ENCODE results near the gene PBXIP1. TPM values are rescaled to one million over a fixed set of nuclear protein-coding genes. Genes with fewer than 3 reads are reported as not detected.

Gene PBXIP1
- total RNA-seq, 1 experiment from 2014 or later, result 26.5 TPM

GRCh38 chr1:154958681-154959425 lies 3.0 kb upstream of the PBXIP1 start:
- ATAC-seq, result no peak
- H3K4me3 Mint-ChIP-seq, result no peak overlapping the region
- CTCF ChIA-PET, result interaction anchor here (1.2 kb wide), 1 partner anchor 59 kb away, joined by 3 read pairs; no protein-coding TSS in a partner anchor
- POLR2A ChIA-PET, result interaction anchor here (0.5 to 4.6 kb wide), 2 partner anchors 13 to 404 kb away, joined by 3 to 66 read pairs; partner anchors contain the start of genes CKS1B and SHC1
- H3K4me1 Mint-ChIP-seq, result peaks cover 59% of the 10 kb centered on the region
- no peak overlapping the region for H3K27ac Mint-ChIP-seq
- no peaks in the 10 kb centered on the region for H3K9me3 Mint-ChIP-seq
- no peak for DNase-seq (ENCODE audit: low spot score)
- no peak for TF ChIP-seq MAX (CRISPR knock-in tag; IDR thresholded peaks at IDR 0.05)
- no peak for TF ChIP-seq EMX1 (CRISPR knock-in tag; IDR thresholded peaks at IDR 0.05)
- no peak for TF ChIP-seq E2F1 (CRISPR knock-in tag; IDR thresholded peaks at IDR 0.05)
- TF ChIP-seq SMAD4 (CRISPR knock-in tag; IDR thresholded peaks at IDR 0.05), result no peak
- TF ChIP-seq OVOL2 (CRISPR knock-in tag; IDR thresholded peaks at IDR 0.05; ENCODE audit: borderline replicate concordance), result no peak
- TF ChIP-seq TP53 (CRISPR knock-in tag; IDR thresholded peaks at IDR 0.05), result no peak
- no peak for TF ChIP-seq ZNF396 (CRISPR knock-in tag; IDR thresholded peaks at IDR 0.05; ENCODE audit: borderline replicate concordance)
- no peak for TF ChIP-seq ZMAT4 (CRISPR knock-in tag; IDR thresholded peaks at IDR 0.05)
- TF ChIP-seq ATF2 (CRISPR knock-in tag; IDR thresholded peaks at IDR 0.05; ENCODE audit: borderline replicate concordance, low read depth), result no peak
- TF ChIP-seq ZNF317 (CRISPR knock-in tag; IDR thresholded peaks at IDR 0.05; ENCODE audit: borderline replicate concordance, low read depth), result no peak
- TF ChIP-seq SP1 (CRISPR knock-in tag; conservative IDR thresholded peaks at IDR 0.05), result no peak
- H3K27me3 Mint-ChIP-seq (ENCODE audit: low read depth), result no peaks in the 10 kb centered on the region
- H3K36me3 Mint-ChIP-seq, result peaks cover 21% of the 10 kb centered on the region

GRCh38 chr1:154958036-154958435 lies 2.1 kb upstream of the PBXIP1 start:
- H3K4me3 Mint-ChIP-seq, result no peak overlapping the region
- peaks cover 15% of the 10 kb centered on the region for H3K36me3 Mint-ChIP-seq
- DNase-seq (ENCODE audit: low spot score) (no peak), ATAC-seq (no peak)
- H3K27ac Mint-ChIP-seq, result no peak overlapping the region
- no peaks in the 10 kb centered on the region for H3K9me3 Mint-ChIP-seq
- H3K27me3 Mint-ChIP-seq (ENCODE audit: low read depth), result no peaks in the 10 kb centered on the region
- H3K4me1 Mint-ChIP-seq, result peaks cover 60% of the 10 kb centered on the region
- CTCF ChIA-PET, result interaction anchor here (1.2 kb wide), 1 partner anchor 60 kb away, joined by 3 read pairs; no protein-coding TSS in a partner anchor
- POLR2A ChIA-PET, result interaction anchor here (4.6 kb wide), 1 partner anchor 14 kb away, joined by 66 read pairs; the partner anchor contains the start of genes CKS1B and SHC1
- TF ChIP-seq GTF2I (CRISPR knock-in tag; conservative IDR thresholded peaks at IDR 0.05) (no peak), ZNF671 (CRISPR knock-in tag; IDR thresholded peaks at IDR 0.05) (no peak), ZNF317 (CRISPR knock-in tag; IDR thresholded peaks at IDR 0.05; ENCODE audit: borderline replicate concordance, low read depth) (no peak), FOXP1 (CRISPR knock-in tag; IDR thresholded peaks at IDR 0.05; ENCODE audit: borderline replicate concordance) (no peak), CREB1 (CRISPR knock-in tag; IDR thresholded peaks at IDR 0.05) (no peak), E2F5 (CRISPR knock-in tag; IDR thresholded peaks at IDR 0.05) (no peak), CDX4 (CRISPR knock-in tag; IDR thresholded peaks at IDR 0.05; ENCODE audit: borderline replicate concordance) (no peak), CREM (CRISPR knock-in tag; IDR thresholded peaks at IDR 0.05) (no peak), ZNF396 (CRISPR knock-in tag; IDR thresholded peaks at IDR 0.05; ENCODE audit: borderline replicate concordance) (no peak), ZMAT4 (CRISPR knock-in tag; IDR thresholded peaks at IDR 0.05) (no peak), CBFB (CRISPR knock-in tag; IDR thresholded peaks at IDR 0.05; ENCODE audit: low read depth) (no peak), NFE2L1 (CRISPR knock-in tag; IDR thresholded peaks at IDR 0.05) (no peak), E2F1 (CRISPR knock-in tag; IDR thresholded peaks at IDR 0.05) (no peak), NR3C1 (CRISPR knock-in tag; conservative IDR thresholded peaks at IDR 0.05; ENCODE audit: low read depth) (no peak), ATF2 (CRISPR knock-in tag; IDR thresholded peaks at IDR 0.05; ENCODE audit: borderline replicate concordance, low read depth) (no peak), USF2 (CRISPR knock-in tag; IDR thresholded peaks at IDR 0.05) (no peak), FOXJ3 (CRISPR knock-in tag; IDR thresholded peaks at IDR 0.05; ENCODE audit: borderline replicate concordance) (no peak)

All from WTC11 (cell line).